Ramos (cell line): ENCODE measurements around the gene CAPN5.
"Not testable (repeated sequence)": the region's sequence is repeated elsewhere in the genome, so short reads cannot be mapped to it uniquely, and the experiment has no call there.

Source experiments
- in situ Hi-C: fragments of 300-500 bp; cut with MboI; formaldehyde crosslinking; loops from one replicate; pipeline ENCODE4 v1.14.3; 2022; ENCODE audit warnings: low sequenced_read_pairs; ENCODE audit not compliant: unreplicated experiment

Gene CAPN5

DNA sequence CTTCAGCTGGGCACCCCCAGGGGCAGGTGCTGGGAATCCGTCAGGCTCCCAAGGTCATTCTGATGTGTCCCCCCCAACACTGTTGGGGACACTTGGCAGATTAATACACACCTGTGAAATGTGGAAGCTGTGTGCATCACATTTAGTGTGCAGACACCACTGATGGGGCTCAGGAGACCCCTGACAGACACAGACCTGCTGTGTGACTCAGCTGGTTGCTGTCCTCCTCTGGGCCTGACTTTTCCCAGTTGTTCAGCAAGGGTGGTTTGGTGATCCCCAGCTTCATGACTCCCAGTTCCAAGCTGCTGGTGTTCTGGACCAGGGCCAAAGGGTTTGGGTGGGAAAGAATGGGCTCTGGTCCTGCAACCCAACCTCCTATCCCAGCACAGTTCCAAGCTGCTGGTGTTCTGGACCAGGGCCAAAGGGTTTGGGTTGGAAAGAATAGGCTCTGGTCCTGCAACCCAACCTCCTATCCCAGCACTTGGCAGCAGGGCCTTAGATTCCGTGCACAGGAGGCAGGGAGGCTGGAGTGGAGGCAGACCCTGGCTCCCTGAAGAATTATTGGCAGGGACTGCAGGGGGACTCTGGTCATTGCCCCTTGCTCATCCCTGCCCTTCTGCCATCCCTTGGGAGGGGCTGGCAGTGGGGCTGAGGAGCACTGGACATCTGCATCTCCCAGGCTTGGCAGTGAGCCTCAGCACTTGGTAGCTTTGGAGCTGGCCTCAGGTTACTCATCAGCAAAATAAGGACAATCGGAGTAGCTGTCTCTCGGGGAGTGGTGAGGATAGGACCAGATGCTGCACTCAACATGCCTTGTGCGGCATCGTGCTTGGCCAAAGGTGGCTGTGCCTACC lies 27.4 kb downstream of the CAPN5 start:
- in situ Hi-C loops: loop anchor here (5.0 kb wide), 1 partner anchor 52 kb away; no protein-coding TSS in a partner anchor

GRCh38 chr11:77094841-77095365 lies 28.1 kb downstream of the CAPN5 start:
- in situ Hi-C loops: loop anchor here (5.0 kb wide), 1 partner anchor 53 kb away; no protein-coding TSS in a partner anchor

DNA sequence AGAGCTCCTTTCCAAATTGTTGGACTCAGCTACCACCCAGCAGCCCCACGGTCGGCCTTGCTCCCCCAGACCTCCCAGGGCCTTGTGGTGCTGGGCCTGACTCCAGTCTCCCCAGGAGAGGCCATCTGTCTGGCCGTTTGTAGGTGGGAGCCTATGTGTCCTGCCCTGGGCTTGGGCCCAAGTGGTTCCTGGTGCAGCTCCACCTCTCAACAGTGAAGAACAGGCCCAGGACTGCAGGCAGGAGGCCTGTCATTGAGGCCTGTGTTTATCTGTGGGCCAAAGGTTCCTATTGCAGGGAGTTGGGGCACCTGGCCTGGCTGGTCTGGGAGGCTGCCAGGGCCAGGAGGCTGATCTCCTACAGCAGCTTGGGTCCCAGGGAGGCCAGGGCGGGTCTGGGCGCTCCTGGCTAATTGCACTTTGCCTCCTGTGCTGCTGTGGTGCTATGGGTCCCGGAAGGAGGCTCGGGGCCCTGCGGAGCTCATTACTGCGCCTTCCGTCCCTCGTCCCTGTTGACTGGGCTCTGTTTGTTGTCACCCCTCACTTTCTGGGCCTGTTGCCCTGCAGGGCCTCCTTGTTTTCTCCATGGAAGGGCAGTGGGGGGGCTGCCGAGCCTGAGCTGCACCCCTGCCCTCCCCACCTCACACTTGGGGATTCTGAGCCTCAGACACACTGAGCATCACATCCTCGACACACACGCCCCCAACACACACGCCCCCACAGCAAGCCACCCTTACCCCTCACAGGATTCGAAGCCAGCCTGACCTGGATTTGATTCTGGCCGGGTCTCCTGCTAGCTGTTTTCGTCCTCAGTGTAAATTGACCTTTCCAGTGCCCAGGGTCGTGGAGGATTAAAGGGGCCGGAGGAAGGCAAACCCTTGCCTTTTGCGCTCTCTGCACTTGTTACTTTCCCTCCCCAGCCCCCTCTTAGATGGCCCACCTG lies 29.1 kb downstream of the CAPN5 start:
- in situ Hi-C loops: no loop called here

DNA sequence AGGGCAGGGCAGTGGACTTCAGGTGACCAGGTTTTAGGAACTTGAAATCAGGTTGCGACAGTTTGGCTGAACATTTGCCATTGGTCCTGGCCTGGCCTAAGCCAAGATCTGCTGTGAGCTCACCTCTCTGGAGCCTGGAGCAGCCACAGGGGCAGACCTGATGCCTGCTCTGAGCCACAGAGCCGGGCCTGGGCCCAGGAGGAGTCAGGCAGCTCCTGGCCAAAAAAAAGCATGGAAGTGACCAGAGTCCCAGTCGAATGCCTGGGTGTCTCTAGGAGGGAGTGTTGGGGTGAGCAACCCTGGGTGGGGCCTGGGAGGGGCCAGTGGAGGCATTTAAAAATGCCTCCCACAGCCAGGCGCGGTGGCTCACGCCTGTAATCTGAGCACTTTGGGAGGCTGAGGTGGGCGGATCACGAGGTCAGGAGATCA lies 29.8 kb downstream of the CAPN5 start:
- in situ Hi-C loops: no loop called here

- in situ Hi-C loops: not testable (repeated sequence)
Observed at GRCh38 chr11:77097180-77097579, 30.4 kb downstream of the CAPN5 start.

- in situ Hi-C loops: no loop called here
Observed at GRCh38 chr11:77100166-77101042, 33.6 kb downstream of the CAPN5 start.

GRCh38 chr11:77101043-77101537 lies 34.3 kb downstream of the CAPN5 start:
- in situ Hi-C loops: no loop called here

DNA sequence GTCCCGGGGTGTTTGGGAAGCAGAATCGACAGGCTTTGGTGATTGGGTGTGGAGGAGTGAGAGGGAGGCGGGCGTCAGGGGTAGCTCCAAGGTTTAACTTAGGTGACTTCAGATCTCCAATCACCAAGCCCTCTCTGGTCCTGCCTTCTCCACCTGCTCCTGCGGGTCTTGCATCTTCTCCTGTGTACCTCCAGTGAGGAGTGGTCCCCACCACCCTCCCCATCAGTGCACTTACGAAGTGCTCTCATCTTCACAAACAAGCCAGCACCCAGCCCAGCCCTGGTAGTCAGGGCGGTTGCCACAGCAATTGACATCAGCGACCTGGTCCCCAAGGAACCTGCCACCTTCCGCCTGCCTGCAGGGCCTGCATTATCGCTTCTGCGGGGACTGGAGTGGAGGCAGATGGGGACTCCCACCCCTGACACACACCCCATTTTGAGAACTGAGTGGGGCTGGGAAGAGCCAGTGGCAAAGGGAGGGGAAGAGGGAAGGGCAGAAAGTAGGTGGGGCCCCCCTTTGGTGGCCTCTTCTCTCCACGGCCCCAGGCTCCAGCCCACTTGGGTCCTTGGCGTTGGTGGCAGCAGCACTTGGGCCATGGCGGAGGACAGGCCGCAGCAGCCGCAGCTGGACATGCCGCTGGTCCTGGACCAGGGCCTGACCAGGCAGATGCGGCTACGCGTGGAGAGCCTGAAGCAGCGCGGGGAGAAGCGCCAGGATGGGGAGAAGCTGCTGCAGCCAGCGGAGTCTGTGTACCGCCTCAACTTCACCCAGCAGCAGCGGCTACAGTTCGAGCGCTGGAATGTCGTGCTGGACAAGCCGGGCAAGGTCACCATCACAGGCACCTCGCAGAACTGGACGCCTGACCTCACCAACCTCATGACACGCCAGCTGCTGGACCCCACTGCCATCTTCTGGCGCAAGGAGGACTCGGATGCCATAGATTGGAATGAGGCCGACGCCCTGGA lies 35.8 kb downstream of the CAPN5 start, which contains the start of gene OMP:
Gene OMP, plus strand, starts transcription at position 595 of the 965 bp plus-strand sequence. Its CDS starts 0 bp downstream, at position 595.
- in situ Hi-C loops: no loop called here

GRCh38 chr11:77103319-77103718 lies 36.5 kb downstream of the CAPN5 start:
- in situ Hi-C loops: no loop called here

DNA sequence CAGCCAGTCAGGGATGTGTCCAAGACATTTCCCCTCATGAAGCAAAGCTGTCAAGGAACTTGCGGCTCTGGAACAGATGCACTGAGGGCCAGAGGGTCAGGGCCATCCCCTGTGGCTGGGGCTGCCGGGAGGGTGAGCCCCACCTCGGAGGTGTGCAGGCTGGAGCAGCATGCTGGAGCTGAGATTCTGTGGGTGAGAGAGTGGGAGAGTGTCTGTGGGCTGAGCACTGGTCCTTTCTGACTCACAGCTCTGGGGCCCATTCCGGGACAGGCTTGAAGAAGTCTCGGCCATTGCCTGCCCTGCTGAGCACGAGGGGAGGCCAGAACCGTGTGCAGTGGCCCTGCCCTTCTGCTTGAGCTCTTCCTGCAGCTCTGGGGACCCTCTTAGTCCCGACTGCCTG lies 38.0 kb downstream of the CAPN5 start:
- in situ Hi-C loops: no loop called here

DNA sequence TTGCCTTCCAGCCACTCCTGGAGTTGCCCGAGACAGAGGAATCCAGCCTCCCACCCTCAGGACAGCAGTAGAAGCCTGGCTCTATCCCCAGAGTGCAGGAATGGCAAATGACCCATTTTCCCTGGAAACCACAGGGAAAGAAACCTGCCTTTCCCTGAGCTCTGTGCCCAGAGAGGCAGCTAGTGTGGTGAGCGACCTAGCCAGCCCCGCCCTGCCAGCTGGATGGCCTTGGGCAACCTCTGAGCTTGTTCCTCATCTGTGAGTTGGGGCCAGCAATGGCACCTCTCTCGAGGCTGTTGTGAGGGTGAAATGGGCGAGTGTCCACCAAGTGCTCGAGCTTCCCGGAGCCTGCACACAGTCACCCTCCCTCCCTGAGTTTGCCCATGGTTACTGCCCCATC lies 39.5 kb downstream of the CAPN5 start:
- in situ Hi-C loops: no loop called here

DNA sequence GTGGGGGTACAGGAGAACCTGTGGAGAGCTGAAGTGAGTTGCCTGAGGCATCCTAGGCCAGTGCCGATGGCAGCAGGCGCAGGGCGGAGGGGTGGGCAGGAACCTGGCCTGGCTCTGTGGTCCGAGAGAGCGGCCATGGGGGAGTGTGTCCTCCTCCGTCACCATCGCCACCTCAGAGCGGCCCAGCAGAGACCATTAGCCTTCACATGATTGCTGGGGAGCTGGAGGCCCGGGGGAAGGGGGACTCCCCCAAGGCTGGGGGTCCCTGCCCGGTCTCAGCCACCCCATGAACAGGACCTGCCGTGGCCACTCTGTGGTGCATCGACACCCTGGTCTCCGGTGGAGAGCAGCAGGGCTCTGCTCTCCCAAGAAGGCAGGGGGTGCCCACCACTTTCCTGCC lies 40.0 kb downstream of the CAPN5 start:
- in situ Hi-C loops: no loop called here

DNA sequence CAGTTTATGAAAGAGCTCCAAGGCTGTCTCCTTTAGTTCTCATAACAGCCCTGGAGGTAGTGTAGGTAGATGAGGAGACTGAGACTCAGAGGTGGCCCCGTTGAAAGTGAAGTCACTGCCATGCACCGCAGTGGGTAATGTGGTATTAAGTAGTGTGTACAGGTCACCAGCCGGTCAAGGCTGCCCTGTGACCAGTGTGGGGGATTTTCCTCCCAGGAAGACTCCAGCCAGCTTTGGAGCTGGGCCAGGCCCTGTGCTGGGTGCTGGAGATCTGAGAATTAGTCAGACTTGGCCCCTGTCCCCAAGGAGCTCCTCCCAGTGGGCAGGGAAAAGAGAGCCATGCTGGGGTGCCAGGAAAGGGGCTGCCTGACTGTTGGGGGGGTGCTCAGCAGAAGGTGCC lies 41.2 kb downstream of the CAPN5 start:
- in situ Hi-C loops: no loop called here

DNA sequence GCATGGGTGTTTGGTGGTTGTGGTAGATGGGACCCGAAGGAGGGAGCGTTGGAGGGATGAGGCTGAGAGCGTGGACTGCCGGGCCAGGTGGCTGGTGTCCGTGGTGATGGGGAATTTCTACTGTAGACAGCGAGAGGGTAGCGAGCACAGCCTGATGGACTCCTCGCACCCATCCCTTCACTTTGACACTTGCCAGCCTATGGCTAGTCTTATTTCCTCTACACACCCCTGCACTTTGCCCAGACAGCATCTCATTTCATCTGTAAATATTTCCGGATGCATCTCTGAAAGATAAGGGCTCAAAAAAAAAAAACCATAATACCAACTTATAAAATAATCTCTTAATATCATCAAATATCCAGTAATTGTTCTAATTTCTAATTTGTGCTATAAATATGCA lies 41.7 kb downstream of the CAPN5 start:
- in situ Hi-C loops: no loop called here

DNA sequence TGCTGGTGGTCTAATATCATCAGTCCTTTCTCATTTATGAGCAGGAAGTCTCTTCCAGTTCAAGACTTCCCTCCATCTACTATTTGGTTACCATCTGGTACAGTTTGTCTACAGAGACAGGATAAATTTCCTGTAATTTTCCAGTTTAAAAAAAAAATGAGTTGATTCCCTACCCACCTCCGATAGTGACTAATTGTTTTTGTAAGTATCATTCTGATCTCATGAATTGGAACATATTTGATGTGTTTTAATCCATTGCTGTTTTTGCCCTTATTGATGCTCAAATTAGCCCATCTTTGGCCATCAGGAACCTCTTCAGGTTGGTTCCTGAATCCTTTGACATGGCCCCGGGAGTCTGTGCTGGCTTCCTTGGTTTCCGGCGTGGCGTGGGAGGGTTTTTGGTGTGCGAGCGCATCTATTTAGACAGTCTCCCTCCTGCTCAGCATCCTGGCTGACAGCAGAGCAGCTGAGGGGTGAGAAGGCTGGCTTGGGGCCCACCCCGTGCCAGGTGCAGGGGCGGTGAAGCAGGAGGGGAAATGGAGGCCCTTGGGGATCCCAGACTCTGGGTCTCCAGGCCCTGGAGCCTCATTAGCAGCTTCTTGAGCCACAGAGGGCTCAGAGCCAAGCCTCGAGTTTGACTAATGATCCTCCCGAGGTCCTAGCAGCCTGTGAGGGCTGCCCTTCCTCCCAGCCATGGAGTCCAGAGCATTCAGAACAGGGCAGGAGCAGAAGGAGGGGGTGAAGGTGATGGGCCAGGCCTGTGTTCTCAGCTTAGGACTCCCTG lies 42.7 kb downstream of the CAPN5 start:
- in situ Hi-C loops: no loop called here

DNA sequence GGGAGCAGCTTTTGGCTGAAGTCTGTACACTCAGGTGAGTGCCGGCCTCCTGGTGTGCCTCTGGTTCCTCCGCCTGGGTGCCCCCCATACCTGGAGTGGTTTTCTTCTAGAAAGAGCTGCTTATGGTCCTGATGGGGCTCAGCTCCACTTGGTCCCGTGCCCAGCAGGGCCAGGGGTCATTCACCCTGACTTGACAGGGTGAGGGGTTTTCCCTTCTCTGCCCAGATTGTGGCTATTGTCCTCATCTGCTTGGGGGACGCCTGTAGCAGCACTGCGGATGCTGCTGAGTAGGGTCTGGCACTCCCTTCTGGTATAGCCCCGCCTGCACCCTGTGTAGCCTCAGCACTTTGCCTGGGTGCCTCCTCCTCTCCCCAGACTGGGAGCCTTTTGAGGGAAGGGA lies 44.1 kb downstream of the CAPN5 start:
- in situ Hi-C loops: no loop called here

DNA sequence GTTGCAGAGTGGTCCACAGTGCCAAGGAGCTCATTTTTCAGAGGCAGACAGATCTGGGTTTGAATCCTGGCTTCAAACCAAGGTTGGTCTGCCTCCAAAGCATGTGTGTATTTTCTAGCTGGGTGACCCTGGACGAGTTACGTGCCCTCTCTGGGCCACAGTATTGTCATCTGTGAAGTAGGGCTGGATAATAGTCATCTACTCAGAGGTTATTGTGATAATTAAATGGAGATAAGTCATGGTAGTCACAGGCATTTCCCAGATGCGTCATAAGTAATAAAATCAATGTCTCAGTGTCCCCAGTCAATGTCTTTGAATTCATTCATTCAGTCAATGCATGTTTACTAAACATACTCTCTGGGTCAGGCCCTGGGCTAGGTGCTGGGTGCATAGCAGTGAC lies 44.5 kb downstream of the CAPN5 start:
- in situ Hi-C loops: no loop called here

DNA sequence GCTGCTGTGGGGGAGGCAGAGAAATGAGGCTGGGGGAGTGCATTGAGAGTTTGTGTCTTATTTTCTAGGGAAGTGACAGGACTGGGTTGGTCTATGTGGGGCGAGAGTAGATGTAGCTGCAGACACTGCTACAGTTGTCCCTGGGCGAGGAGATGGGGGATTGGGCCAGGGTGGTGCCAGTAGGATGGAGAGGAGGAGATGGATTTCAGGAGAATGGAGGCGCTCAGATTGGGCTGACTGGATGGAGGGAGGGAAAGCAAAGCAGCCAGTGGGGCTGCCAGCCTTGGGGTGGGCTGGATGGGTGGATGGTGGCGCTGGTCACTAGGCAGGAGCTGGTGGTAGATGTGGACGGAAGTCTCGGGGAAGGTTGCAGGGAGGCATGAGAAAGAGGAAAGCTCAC lies 45.2 kb downstream of the CAPN5 start:
- in situ Hi-C loops: no loop called here
